Renal cortex interstitium (tissue), 15 donors: ENCODE results near the gene SWAP70. TPM values are rescaled to one million over a fixed set of nuclear protein-coding genes. Genes with fewer than 3 reads are reported as not detected.
"Not testable (repeated sequence)": the region's sequence is repeated elsewhere in the genome, so short reads cannot be mapped to it uniquely, and the experiment has no call there.

Source experiments
- DNase-seq, 11 donors: peaks; one replicate each; pipeline ENCODE4 v3.0.0-alpha.2; 2013; ENCODE audit warnings: low read depth in 9 of 11, low spot score in 4 of 11; ENCODE audit errors: extremely low read depth in 1 of 11
- long read RNA-seq, 16 experiments: transcript quantifications; one replicate each; lab custom pipeline, GENCODE V29; 2026
- polyA plus RNA-seq, 3 donors: library from polyadenylated mRNA; unstranded; fragments of 120-200 nt; gene quantifications; one replicate each; pipeline ENCODE4 v1.2.1, GENCODE V29; 2013; ENCODE audit not compliant: insufficient read length in 3 of 3

The SWAP70 gene
- 10 to 100 TPM; 24.1 to 29.5 (median 27.4) TPM for polyA plus RNA-seq
- long read RNA-seq, donor 1, full-length matches to known transcripts: 5 of 5 reads
- long read RNA-seq, donor 1, partial matches to known transcripts: 0 of 5 reads
- long read RNA-seq, donor 1, other reads (novel, unspliced or antisense): 0 of 5 reads
- long read RNA-seq, donor 2, full-length matches to known transcripts: 2 of 13 reads
- long read RNA-seq, donor 2, partial matches to known transcripts: 11 of 13 reads
- long read RNA-seq, donor 2, other reads (novel, unspliced or antisense): 0 of 13 reads
- long read RNA-seq, donor 3, full-length matches to known transcripts: 11 of 11 reads
- long read RNA-seq, donor 3, partial matches to known transcripts: 0 of 11 reads
- long read RNA-seq, donor 3, other reads (novel, unspliced or antisense): 0 of 11 reads
- long read RNA-seq, donor 4, full-length matches to known transcripts: 5 of 51 reads
- long read RNA-seq, donor 4, partial matches to known transcripts: 46 of 51 reads
- long read RNA-seq, donor 4, other reads (novel, unspliced or antisense): 0 of 51 reads
- long read RNA-seq, donor 5: 0 reads
- long read RNA-seq, donor 6, full-length matches to known transcripts: 3 of 3 reads
- long read RNA-seq, donor 6, partial matches to known transcripts: 0 of 3 reads
- long read RNA-seq, donor 6, other reads (novel, unspliced or antisense): 0 of 3 reads
- long read RNA-seq, donor 7, full-length matches to known transcripts: 5 of 11 reads
- long read RNA-seq, donor 7, partial matches to known transcripts: 6 of 11 reads
- long read RNA-seq, donor 7, other reads (novel, unspliced or antisense): 0 of 11 reads
- long read RNA-seq, donor 8, full-length matches to known transcripts: 4 of 19 reads
- long read RNA-seq, donor 8, partial matches to known transcripts: 15 of 19 reads
- long read RNA-seq, donor 8, other reads (novel, unspliced or antisense): 0 of 19 reads
- long read RNA-seq, donor 9, full-length matches to known transcripts: 12 of 12 reads
- long read RNA-seq, donor 9, partial matches to known transcripts: 0 of 12 reads
- long read RNA-seq, donor 9, other reads (novel, unspliced or antisense): 0 of 12 reads
- long read RNA-seq, donor 10, full-length matches to known transcripts: 3 of 10 reads
- long read RNA-seq, donor 10, partial matches to known transcripts: 7 of 10 reads
- long read RNA-seq, donor 10, other reads (novel, unspliced or antisense): 0 of 10 reads
- long read RNA-seq, donor 11, full-length matches to known transcripts: 10 of 10 reads
- long read RNA-seq, donor 11, partial matches to known transcripts: 0 of 10 reads
- long read RNA-seq, donor 11, other reads (novel, unspliced or antisense): 0 of 10 reads
- long read RNA-seq, donor 12, full-length matches to known transcripts: 2 of 2 reads
- long read RNA-seq, donor 12, partial matches to known transcripts: 0 of 2 reads
- long read RNA-seq, donor 12, other reads (novel, unspliced or antisense): 0 of 2 reads
- long read RNA-seq, donor 13: 0 reads
- long read RNA-seq, donor 14, full-length matches to known transcripts: 5 of 5 reads
- long read RNA-seq, donor 14, partial matches to known transcripts: 0 of 5 reads
- long read RNA-seq, donor 14, other reads (novel, unspliced or antisense): 0 of 5 reads
- long read RNA-seq, donor 15: 0 reads
- long read RNA-seq, donor 16, full-length matches to known transcripts: 16 of 16 reads
- long read RNA-seq, donor 16, partial matches to known transcripts: 0 of 16 reads
- long read RNA-seq, donor 16, other reads (novel, unspliced or antisense): 0 of 16 reads

- DNase-seq: peak; percentile 45 to 78 (median 71)
These were observed at the start of gene SWAP70 for GRCh38 chr11:9663699-9664275. SWAP70 (plus strand) TSS chr11:9664077; CDS start chr11:9664180, 103 bp downstream.

DNA sequence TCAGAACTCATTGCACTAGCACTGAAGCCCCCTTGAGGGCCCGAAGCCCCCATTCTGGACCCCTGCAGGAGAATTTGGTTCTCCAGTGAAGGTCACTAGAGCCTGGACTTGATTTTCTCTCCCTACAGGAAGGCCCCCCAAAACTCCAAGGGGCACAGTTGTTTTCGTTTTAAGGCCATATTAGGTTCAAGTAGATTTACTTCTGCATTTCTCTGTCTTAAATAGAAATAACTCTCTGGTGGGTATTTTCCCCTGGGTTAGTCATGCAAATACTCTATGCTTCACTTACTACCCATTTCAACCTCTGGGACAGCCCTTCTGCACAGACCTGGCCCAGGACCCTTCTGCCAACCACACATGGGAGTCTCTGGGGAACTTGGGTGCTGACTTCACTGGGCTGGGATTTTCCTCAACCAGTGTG, 48.8 kb upstream of the SWAP70 start:
- DNase-seq: no peak

DNA sequence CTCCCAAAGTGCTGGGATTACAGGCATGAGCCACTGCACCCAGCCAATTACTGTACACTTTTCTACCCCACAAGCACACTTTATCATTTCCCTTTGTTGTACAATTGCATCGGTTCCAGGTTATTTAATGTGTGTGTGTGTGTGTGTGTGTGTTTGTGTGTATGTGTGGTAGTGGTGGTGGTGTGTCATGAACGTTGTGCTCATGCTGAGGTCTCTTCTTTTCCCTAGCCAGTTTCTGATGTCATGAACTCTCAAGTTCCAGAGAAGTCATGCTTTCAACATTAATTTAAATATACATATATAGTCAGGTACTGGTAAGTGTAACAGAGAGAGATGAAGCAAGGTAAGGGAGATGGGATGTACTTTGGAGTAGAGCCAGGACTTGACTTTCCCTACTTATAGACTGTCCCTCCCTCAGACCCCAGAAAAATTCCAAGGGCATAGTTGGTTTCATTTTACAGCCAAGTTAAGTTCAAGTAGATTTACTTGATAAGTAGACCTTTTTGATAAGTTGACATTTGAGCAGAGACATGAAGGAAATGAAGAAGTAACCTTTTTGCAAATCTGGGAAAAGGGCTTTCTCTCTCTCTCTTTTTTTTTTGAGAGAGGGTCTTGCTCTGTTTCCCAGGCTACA, 47.7 kb upstream of the SWAP70 start:
- DNase-seq: no peak

DNA sequence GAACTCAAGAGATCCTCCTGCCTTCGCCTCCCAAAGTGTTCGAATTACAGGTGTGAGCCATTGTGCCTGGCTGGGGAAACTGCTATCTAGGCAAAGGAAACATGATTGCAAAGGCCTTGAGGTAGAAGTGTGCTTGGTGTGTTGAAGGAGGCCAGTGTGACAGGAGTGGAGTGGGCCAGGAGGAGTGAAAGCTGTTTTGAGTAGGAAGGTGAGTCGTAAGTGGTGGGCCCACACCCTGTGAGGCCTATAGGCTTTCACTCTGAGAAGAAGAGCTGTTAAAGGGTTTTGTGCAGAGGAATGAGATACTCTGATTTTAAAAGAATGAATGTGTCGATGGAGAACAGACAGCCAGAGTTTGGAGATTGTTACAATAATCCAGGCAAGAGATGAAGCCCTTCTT, 47.0 kb upstream of the SWAP70 start:
- no peak for DNase-seq

DNA sequence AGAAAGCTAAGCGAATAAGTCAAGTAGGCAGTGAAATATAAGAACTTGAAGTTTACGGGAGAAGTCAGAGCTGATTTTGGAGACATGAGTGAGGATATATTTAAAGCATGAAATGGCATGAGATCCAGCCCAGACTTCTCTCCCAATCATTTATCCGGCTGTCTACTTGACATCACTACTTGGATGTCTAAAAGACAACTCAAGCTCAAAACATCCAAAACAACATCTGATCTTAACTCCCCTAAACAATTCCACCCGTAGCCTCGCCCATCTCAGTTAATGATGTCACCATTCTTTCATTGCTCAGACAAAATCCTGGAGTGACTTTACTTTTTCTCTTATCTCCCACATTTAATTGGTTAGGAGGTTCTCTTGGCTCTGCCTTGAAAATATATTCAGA, 45.9 kb upstream of the SWAP70 start:
- no peak for DNase-seq

- DNase-seq: no peak
These were observed 44.9 kb upstream of the SWAP70 start for GRCh38 chr11:9619004-9619403.

DNA sequence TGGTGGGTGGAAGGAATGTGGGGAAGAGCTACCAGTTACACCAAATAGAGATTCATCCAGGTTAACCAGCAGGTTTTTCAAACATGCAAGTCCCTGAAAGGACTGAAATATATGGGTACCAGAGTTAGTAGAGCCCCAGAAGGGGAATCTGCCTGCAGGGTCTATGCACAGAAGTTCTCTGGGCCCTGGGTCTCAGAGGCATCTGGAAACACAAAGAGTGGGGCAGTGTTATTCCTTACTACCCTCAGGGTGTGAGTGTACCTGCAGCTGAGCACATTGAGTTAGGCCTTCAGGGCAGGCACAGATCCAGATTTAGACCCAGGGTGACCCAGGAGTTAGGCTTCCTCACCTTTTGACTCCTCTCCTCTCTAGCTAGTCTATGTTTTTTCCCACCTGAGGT, 43.9 kb upstream of the SWAP70 start:
- no peak for DNase-seq

DNA sequence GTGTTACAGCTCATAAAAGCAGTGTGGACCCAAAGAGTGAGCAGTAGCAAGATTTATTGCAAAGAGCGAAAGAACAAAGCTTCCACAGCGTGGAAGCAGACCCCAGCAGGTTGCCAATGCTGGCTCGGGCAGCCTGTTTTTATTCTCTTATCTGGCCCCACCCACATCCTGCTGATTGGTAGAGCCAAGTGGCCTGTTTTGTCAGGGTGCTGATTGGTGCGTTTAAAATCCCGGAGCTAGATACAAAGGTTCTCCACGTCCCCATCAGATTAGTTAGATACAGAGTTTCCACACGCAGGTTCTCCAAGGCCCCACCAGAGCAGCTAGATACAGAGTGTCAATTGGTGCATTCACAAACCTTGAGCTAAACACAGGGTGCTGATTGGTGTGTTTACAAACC, 41.5 kb upstream of the SWAP70 start:
- DNase-seq: not testable (repeated sequence)

DNA sequence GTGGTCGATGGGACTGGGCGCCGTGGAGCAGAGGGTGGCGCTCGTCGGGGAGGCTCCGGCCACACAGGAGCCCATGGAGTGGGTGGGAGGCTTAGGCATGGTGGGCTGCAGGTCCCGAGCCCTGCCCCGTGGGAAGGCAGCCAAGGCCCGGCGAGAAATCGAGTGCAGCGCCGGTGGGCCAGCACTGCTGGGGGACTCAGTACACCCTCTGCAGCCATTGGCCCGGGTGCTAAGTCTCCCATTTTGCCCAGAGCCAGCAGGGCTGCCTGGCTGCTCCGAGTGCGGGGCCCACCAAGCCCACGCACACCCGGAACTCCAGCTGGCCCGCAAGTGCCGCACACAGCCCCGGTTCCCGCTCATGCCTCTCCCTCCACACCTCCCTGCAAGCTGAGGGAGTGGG, 40.8 kb upstream of the SWAP70 start:
- not testable (repeated sequence) for DNase-seq

- DNase-seq: no peak
These were observed 39.4 kb upstream of the SWAP70 start for GRCh38 chr11:9624448-9624847.

DNA sequence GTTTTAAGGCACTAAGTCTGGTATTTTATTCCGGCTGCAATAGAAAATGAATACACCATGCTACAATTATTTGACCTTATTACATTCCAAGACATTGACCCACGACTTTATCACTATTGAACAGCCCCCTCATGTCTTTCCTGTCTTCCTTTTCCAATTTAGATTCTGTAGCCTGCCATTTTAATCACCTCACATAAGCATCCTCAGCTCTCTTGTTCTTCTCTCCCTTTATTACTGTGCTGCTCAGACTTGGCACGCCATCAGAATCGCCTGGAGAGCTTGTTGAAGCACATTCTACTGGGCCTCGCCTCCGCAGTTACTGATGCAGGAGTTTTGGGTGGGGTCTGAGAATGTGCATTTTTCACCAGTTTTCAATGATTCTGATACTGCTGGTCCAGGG, 38.7 kb upstream of the SWAP70 start:
- no peak for DNase-seq

- DNase-seq: no peak
These were observed 38.1 kb upstream of the SWAP70 start for GRCh38 chr11:9625728-9626127.

- DNase-seq: peak in 1 of 11 donors; percentile 17
These were observed 37.1 kb upstream of the SWAP70 start for GRCh38 chr11:9626496-9627394.

GRCh38 chr11:9629064-9629463, 34.8 kb upstream of the SWAP70 start:
- DNase-seq: no peak

- DNase-seq: no peak
These were observed 30.2 kb upstream of the SWAP70 start for GRCh38 chr11:9633679-9634078.

DNA sequence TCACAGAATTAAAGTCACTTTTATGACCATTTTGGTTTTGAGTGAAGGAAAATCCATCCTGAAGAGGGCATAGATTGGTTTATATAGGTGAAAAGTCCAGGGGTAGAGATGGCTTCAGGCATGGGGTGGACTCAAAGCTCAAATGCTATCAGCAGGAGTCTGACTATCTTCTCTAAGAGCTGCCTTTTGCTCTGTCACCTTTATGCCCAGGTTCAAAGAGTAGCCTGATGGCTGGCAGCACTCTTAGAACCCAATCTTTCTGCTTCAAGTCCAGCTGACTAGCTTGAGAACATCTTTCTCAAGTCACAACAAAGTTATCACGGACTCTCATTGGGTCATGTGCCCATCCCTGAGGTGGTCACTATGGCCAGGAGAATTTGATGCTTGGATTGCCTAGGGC, 27.2 kb upstream of the SWAP70 start:
- no peak for DNase-seq
